Caco-2 (cell line): ENCODE measurements around the gene OSBPL5. TPM values are rescaled to one million over a fixed set of nuclear protein-coding genes. Genes with fewer than 3 reads are reported as not detected.

Experiments used
- BruUV-seq: library from RNA; stranded (reverse); fragments of 400-500 nt; replicated peaks from 2 replicates; lab custom pipeline; 2021; lab: Mats Ljungman, UMichigan
- CTCF ChIA-PET: fragments of 300-600 bp; sonication (Branson Sonifier 250); formaldehyde crosslinking; loops from one replicate; lab custom pipeline; 2022; ENCODE audit warnings: antibody characterized with exemption; lab: Charles Lee
- POLR2A ChIA-PET: fragments of 300-600 bp; sonication (Branson Sonifier 250); formaldehyde crosslinking; loops from one replicate; lab custom pipeline; 2022; ENCODE audit warnings: antibody characterized with exemption; lab: Charles Lee
- DNase-seq, 2 experiments: peaks; one replicate each; pipeline versions ENCODE4 v3.0.0 to v3.0.0-alpha.2; 2020 to 2022
- H3K27me3 ChIP-seq: replicated peaks from 2 replicates; pipeline ENCODE4 v1.6.0; 2011; ENCODE audit warnings: low read length; ENCODE audit not compliant: control insufficient read depth, insufficient read depth
- H3K36me3 ChIP-seq: 2 replicates; pipeline ENCODE4 v1.5.1; 2011; ENCODE audit warnings: low read length; ENCODE audit not compliant: control insufficient read depth, insufficient read depth
- H3K4me1 ChIP-seq: fragments of 250-450 bp; sonication (Bioruptor Pico); 2 replicates; pipeline ENCODE4 v1.5.1; 2020; ENCODE audit warnings: mild to moderate bottlenecking
- H3K4me3 ChIP-seq: 2 replicates; pipeline ENCODE4 v1.5.1; 2011; ENCODE audit warnings: low read depth, mild to moderate bottlenecking, control low read depth, low read length
- H3K9me3 ChIP-seq: fragments of 250-450 bp; sonication (Bioruptor Pico); 2 replicates; pipeline ENCODE4 v1.5.1; 2020; ENCODE audit warnings: mild to moderate bottlenecking, moderate library complexity
- H3K27ac Mint-ChIP-seq: one replicate; pipeline ENCODE4 v1.8.0; 2022; ENCODE audit warnings: mixed read lengths; ENCODE audit not compliant: unreplicated experiment
- H3K27me3 Mint-ChIP-seq: one replicate; pipeline ENCODE4 v1.8.0; 2022; ENCODE audit warnings: mixed read lengths; ENCODE audit not compliant: insufficient read depth, unreplicated experiment
- H3K36me3 Mint-ChIP-seq: one replicate; pipeline ENCODE4 v1.8.0; 2022; ENCODE audit warnings: mild to moderate bottlenecking, mixed read lengths; ENCODE audit not compliant: insufficient read depth, unreplicated experiment
- H3K4me1 Mint-ChIP-seq: one replicate; pipeline ENCODE4 v1.8.0; 2022; ENCODE audit warnings: low read depth, mixed read lengths; ENCODE audit not compliant: unreplicated experiment
- H3K4me3 Mint-ChIP-seq: one replicate; pipeline ENCODE4 v1.8.0; 2022; ENCODE audit warnings: mild to moderate bottlenecking, moderate library complexity, mixed read lengths; ENCODE audit not compliant: unreplicated experiment
- H3K9me3 Mint-ChIP-seq: one replicate; pipeline ENCODE4 v1.8.0; 2022; ENCODE audit warnings: mixed read lengths; ENCODE audit not compliant: unreplicated experiment
- CTCF ChIP-seq, 2 experiments: fragments of 200-600 bp in 1 of 2; IDR thresholded peaks; 1 replicate in 1 of 2; 2 replicates in 1 of 2; pipeline versions ENCODE4 v1.5.1 to v1.8.0; 2011 to 2022; ENCODE audit warnings: antibody characterized with exemption in 1 of 2, control low read depth in 1 of 2, inconsistent platforms in 1 of 2, low read depth in 1 of 2, low read length in 1 of 2, mild to moderate bottlenecking in 1 of 2, moderate library complexity in 1 of 2; ENCODE audit not compliant: insufficient read depth in 1 of 2, severe bottlenecking in 1 of 2, unreplicated experiment in 1 of 2
- intact Hi-C: fragments of 100-400 bp; cut with micrococcal nuclease; formaldehyde crosslinking; loops from one replicate; pipeline ENCODE4 v1.10.0; 2022; ENCODE audit not compliant: unreplicated experiment
- total RNA-seq: library from RNA; stranded (reverse); gene quantifications from 2 replicates; pipeline ENCODE4 v1.2.3, GENCODE V29; 2022

The OSBPL5 gene
- total RNA-seq, 1 experiment from 2014 or later = 4.9 TPM

DNA sequence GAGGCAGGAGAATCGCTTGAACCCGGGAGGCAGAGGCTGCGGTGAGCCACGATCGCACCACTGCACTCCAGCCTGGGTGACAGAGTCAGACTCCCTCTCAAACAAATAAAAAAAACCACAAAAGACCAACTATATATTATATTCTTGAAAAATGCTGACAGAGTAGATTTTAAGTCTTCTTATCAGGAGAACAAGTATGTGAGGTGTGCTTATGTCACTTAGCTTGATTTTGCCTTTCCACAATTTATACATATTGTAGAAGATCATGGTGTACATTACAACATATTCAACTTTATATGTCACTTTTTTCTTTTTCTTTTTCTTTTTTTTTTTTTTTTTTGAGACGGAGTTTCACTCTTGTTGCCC is 83.7 kb downstream of the OSBPL5 start:
- POLR2A ChIA-PET = no interaction called here
- Mint-ChIP-seq H3K36me3 (no peaks in the 10 kb centered on the region), H3K27ac (no peak overlapping the region), H3K4me3 (no peak overlapping the region), H3K27me3 (no peaks in the 10 kb centered on the region), H3K4me1 (peaks cover 17% of the 10 kb centered on the region), H3K9me3 (no peaks in the 10 kb centered on the region)
- no peak for TF ChIP-seq CTCF (IDR thresholded peaks at IDR 0.05; ENCODE audit: insufficient read depth in 1 of 2, low read depth in 1 of 2, low read length in 1 of 2, severe bottlenecking in 1 of 2, unreplicated experiment in 1 of 2)
- no peaks in the 10 kb centered on the region for H3K27me3 ChIP-seq
- no peaks in the 10 kb centered on the region for H3K9me3 ChIP-seq
- H3K4me3 ChIP-seq = no peak overlapping the region
- intact Hi-C loops = no loop called here
- peaks cover 11% of the 10 kb centered on the region for H3K4me1 ChIP-seq
- BruUV-seq = no TSS peak
- H3K36me3 ChIP-seq = no peaks in the 10 kb centered on the region
- CTCF ChIA-PET = interaction anchor here (1.3 kb wide), 1 partner anchor 10 kb away, joined by 5 read pairs; no protein-coding TSS in a partner anchor
- DNase-seq = no peak

GRCh38 chr11:3080733-3081385 is 84.3 kb downstream of the OSBPL5 start:
- Mint-ChIP-seq H3K9me3 (no peaks in the 10 kb centered on the region), H3K27me3 (no peaks in the 10 kb centered on the region), H3K27ac (peak overlapping the region; percentile 20), H3K4me1 (peaks cover 17% of the 10 kb centered on the region), H3K36me3 (no peaks in the 10 kb centered on the region), H3K4me3 (no peak overlapping the region)
- H3K36me3 ChIP-seq = no peaks in the 10 kb centered on the region
- no TSS peak for BruUV-seq
- ChIA-PET CTCF (interaction anchor here (1.3 kb wide), 1 partner anchor 11 kb away, joined by 5 read pairs; no protein-coding TSS in a partner anchor), POLR2A (no interaction called here)
- no peaks in the 10 kb centered on the region for H3K9me3 ChIP-seq
- DNase-seq = no peak
- no peaks in the 10 kb centered on the region for H3K27me3 ChIP-seq
- no peak for TF ChIP-seq CTCF (IDR thresholded peaks at IDR 0.05; ENCODE audit: insufficient read depth in 1 of 2, low read depth in 1 of 2, low read length in 1 of 2, severe bottlenecking in 1 of 2, unreplicated experiment in 1 of 2)
- intact Hi-C loops = no loop called here
- no peak overlapping the region for H3K4me3 ChIP-seq
- H3K4me1 ChIP-seq = peaks cover 11% of the 10 kb centered on the region

GRCh38 chr11:3080104-3080503 is 85.0 kb downstream of the OSBPL5 start:
- Mint-ChIP-seq H3K9me3 (no peaks in the 10 kb centered on the region), H3K36me3 (no peaks in the 10 kb centered on the region), H3K27ac (no peak overlapping the region), H3K4me3 (no peak overlapping the region), H3K27me3 (no peaks in the 10 kb centered on the region), H3K4me1 (peaks cover 17% of the 10 kb centered on the region)
- ChIA-PET CTCF (no interaction called here), POLR2A (no interaction called here)
- no peak for TF ChIP-seq CTCF (IDR thresholded peaks at IDR 0.05; ENCODE audit: insufficient read depth in 1 of 2, low read depth in 1 of 2, low read length in 1 of 2, severe bottlenecking in 1 of 2, unreplicated experiment in 1 of 2)
- intact Hi-C loops = no loop called here
- DNase-seq = no peak
- peaks cover 11% of the 10 kb centered on the region for H3K4me1 ChIP-seq
- no peaks in the 10 kb centered on the region for H3K36me3 ChIP-seq
- H3K9me3 ChIP-seq = no peaks in the 10 kb centered on the region
- H3K27me3 ChIP-seq = no peaks in the 10 kb centered on the region
- no peak overlapping the region for H3K4me3 ChIP-seq
- BruUV-seq = no TSS peak
